WTC11 (cell line): ENCODE results near the gene UBE3C. TPM values are rescaled to one million over a fixed set of nuclear protein-coding genes. Genes with fewer than 3 reads are reported as not detected.

ENCODE experiments used
- ATAC-seq: fragments of 200-7000 bp; cut with Tn5 transposase; 2 replicates; pipeline ENCODE4 v1.10.0; 2021; ENCODE audit warnings: mild to moderate bottlenecking, moderate library complexity
- CTCF ChIA-PET: fragments of 300-600 bp; sonication (Branson Sonifier 250); formaldehyde crosslinking; loops from one replicate; lab custom pipeline; 2021; ENCODE audit warnings: antibody characterized with exemption; lab: Charles Lee
- POLR2A ChIA-PET: fragments of 350-600 bp; sonication (Branson Sonifier 250); formaldehyde crosslinking; loops from one replicate; lab custom pipeline; 2021; ENCODE audit warnings: antibody characterized with exemption; lab: Charles Lee
- DNase-seq: peaks from one replicate; pipeline ENCODE4 v3.0.0; 2021; ENCODE audit warnings: low spot score
- H3K27ac Mint-ChIP-seq: 2 replicates; pipeline ENCODE4 v1.8.0; 2021; ENCODE audit warnings: mixed read lengths
- H3K27me3 Mint-ChIP-seq: 2 replicates; pipeline ENCODE4 v1.8.0; 2021; ENCODE audit warnings: low read depth, mild to moderate bottlenecking, moderate library complexity, mixed read lengths
- H3K36me3 Mint-ChIP-seq: 2 replicates; pipeline ENCODE4 v1.8.0; 2021; ENCODE audit warnings: mixed read lengths
- H3K4me1 Mint-ChIP-seq: 2 replicates; pipeline ENCODE4 v1.8.0; 2022; ENCODE audit warnings: mixed read lengths
- H3K4me3 Mint-ChIP-seq: 2 replicates; pipeline ENCODE4 v1.8.0; 2021; ENCODE audit warnings: mild to moderate bottlenecking, moderate library complexity, mixed read lengths
- H3K9me3 Mint-ChIP-seq: 2 replicates; pipeline ENCODE4 v1.8.0; 2021; ENCODE audit warnings: mixed read lengths
- FOXJ3 ChIP-seq: sonication (generic); formaldehyde crosslinking; IDR thresholded peaks from 2 replicates; pipeline ENCODE4 v1.9.0; 2021; ENCODE audit warnings: missing genetic modification reagents, mild to moderate bottlenecking, borderline replicate concordance
- GRHL2 ChIP-seq: fragments of 250-450 bp; sonication (Bioruptor Pico); IDR thresholded peaks from 2 replicates; pipeline ENCODE4 v1.8.0; 2022; ENCODE audit warnings: mild to moderate bottlenecking, moderate library complexity; ENCODE audit not compliant: insufficient replicate concordance, severe bottlenecking
- JAZF1 ChIP-seq: fragments of 250-450 bp; sonication (Bioruptor Pico); IDR thresholded peaks from 2 replicates; pipeline ENCODE4 v1.9.0; 2021; ENCODE audit warnings: moderate library complexity, mild to moderate bottlenecking, inconsistent platforms
- NFYB ChIP-seq: sonication (generic); formaldehyde crosslinking; conservative IDR thresholded peaks from 2 replicates; pipeline ENCODE4 v1.8.0; 2022; ENCODE audit warnings: low read depth, missing genetic modification reagents
- NR1H2 ChIP-seq: sonication (generic); formaldehyde crosslinking; IDR thresholded peaks from 2 replicates; pipeline ENCODE4 v1.9.0; 2021; ENCODE audit warnings: mild to moderate bottlenecking, moderate library complexity, missing genetic modification reagents
- TEAD1 ChIP-seq: sonication (generic); formaldehyde crosslinking; IDR thresholded peaks from 2 replicates; pipeline ENCODE4 v1.8.0; 2022; ENCODE audit warnings: mild to moderate bottlenecking, missing genetic modification reagents
- TP53 ChIP-seq: sonication (generic); formaldehyde crosslinking; IDR thresholded peaks from 2 replicates; pipeline ENCODE4 v1.8.1; 2023; ENCODE audit warnings: mild to moderate bottlenecking, missing genetic modification reagents
- ZNF396 ChIP-seq: fragments of 250-450 bp; sonication (Bioruptor Pico); IDR thresholded peaks from 2 replicates; pipeline ENCODE4 v1.8.0; 2021; ENCODE audit warnings: mild to moderate bottlenecking, moderate library complexity, borderline replicate concordance
- total RNA-seq: library from RNA; stranded (reverse); gene quantifications from 3 replicates; pipeline ENCODE4 v1.2.3, GENCODE V29; 2021
- TF ChIP-seq, protein P1 (sequence below): fragments of 250-450 bp; sonication (Bioruptor Pico); IDR thresholded peaks from 2 replicates; pipeline ENCODE4 v1.9.0; 2021; ENCODE audit warnings: moderate library complexity, mild to moderate bottlenecking, inconsistent platforms, borderline replicate concordance
- TF ChIP-seq, protein P2 (sequence below): fragments of 250-450 bp; sonication (Bioruptor Pico); IDR thresholded peaks from 2 replicates; pipeline ENCODE4 v1.9.0; 2021; ENCODE audit warnings: mild to moderate bottlenecking
- TF ChIP-seq, protein P3 (sequence below): sonication (generic); formaldehyde crosslinking; IDR thresholded peaks from 2 replicates; pipeline ENCODE4 v1.8.1; 2023; ENCODE audit warnings: mild to moderate bottlenecking, missing genetic modification reagents, moderate library complexity
- TF ChIP-seq, protein P4 (sequence below): fragments of 250-450 bp; sonication (Bioruptor Pico); IDR thresholded peaks from 2 replicates; pipeline ENCODE4 v2.1.2; 2022; ENCODE audit warnings: mild to moderate bottlenecking, moderate library complexity
- TF ChIP-seq, protein P5 (sequence below): sonication (generic); formaldehyde crosslinking; IDR thresholded peaks from 2 replicates; pipeline ENCODE4 v1.8.1; 2022; ENCODE audit warnings: low read depth, mild to moderate bottlenecking, moderate library complexity, missing genetic modification reagents, borderline replicate concordance
- TF ChIP-seq, protein P6 (sequence below): sonication (generic); formaldehyde crosslinking; IDR thresholded peaks from 2 replicates; pipeline ENCODE4 v1.8.0; 2022; ENCODE audit warnings: missing genetic modification reagents
- TF ChIP-seq, protein P7 (sequence below): sonication (generic); formaldehyde crosslinking; conservative IDR thresholded peaks from 2 replicates; pipeline ENCODE4 v1.8.1; 2022; ENCODE audit warnings: mild to moderate bottlenecking, missing genetic modification reagents
- TF ChIP-seq, protein P8 (sequence below): sonication (generic); formaldehyde crosslinking; IDR thresholded peaks from 2 replicates; pipeline ENCODE4 v1.8.0; 2023; ENCODE audit warnings: missing genetic modification reagents
- TF ChIP-seq, protein P9 (sequence below): sonication (generic); formaldehyde crosslinking; IDR thresholded peaks from 2 replicates; pipeline ENCODE4 v1.8.1; 2023; ENCODE audit warnings: mild to moderate bottlenecking, missing genetic modification reagents

Gene UBE3C
- total RNA-seq, 1 experiment from 2014 or later = 59.7 TPM

DNA sequence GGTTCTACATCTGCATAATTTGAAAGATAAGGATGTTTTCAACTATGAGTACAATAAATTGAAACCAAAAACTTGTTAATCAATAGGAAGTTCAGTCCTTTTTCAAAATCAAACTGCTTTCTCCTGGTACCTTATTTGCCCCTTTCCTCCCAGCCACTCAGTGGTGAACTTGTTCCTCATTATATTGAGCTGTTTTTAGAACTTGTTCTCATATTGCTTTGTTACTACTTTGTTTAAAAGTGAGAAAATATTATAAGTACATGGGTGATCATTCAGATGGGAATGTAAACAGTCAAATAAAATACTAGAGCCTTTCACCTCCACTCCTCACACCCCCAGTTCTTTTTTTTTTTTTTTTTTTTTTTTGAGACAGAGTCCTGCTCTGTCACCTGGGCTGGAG lies 17.2 kb downstream of the UBE3C start:
- ChIA-PET CTCF (no interaction called here), POLR2A (no interaction called here)
- no peaks in the 10 kb centered on the region; the same call in 1 of the 2 replicates for H3K36me3 Mint-ChIP-seq
- TF ChIP-seq, protein P1, sequence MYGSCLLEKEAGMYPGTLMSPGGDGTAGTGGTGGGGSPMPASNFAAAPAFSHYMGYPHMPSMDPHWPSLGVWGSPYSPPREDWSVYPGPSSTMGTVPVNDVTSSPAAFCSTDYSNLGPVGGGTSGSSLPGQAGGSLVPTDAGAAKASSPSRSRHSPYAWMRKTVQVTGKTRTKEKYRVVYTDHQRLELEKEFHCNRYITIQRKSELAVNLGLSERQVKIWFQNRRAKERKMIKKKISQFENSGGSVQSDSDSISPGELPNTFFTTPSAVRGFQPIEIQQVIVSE = no peak
- TF ChIP-seq GRHL2 (CRISPR knock-in tag) = no peak
- TF ChIP-seq, protein P2, sequence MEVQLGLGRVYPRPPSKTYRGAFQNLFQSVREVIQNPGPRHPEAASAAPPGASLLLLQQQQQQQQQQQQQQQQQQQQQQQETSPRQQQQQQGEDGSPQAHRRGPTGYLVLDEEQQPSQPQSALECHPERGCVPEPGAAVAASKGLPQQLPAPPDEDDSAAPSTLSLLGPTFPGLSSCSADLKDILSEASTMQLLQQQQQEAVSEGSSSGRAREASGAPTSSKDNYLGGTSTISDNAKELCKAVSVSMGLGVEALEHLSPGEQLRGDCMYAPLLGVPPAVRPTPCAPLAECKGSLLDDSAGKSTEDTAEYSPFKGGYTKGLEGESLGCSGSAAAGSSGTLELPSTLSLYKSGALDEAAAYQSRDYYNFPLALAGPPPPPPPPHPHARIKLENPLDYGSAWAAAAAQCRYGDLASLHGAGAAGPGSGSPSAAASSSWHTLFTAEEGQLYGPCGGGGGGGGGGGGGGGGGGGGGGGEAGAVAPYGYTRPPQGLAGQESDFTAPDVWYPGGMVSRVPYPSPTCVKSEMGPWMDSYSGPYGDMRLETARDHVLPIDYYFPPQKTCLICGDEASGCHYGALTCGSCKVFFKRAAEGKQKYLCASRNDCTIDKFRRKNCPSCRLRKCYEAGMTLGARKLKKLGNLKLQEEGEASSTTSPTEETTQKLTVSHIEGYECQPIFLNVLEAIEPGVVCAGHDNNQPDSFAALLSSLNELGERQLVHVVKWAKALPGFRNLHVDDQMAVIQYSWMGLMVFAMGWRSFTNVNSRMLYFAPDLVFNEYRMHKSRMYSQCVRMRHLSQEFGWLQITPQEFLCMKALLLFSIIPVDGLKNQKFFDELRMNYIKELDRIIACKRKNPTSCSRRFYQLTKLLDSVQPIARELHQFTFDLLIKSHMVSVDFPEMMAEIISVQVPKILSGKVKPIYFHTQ (CRISPR knock-in tag) = no peak
- TF ChIP-seq FOXJ3 (CRISPR knock-in tag) = no peak
- no peak for TF ChIP-seq ZNF396 (CRISPR knock-in tag)
- no peak for TF ChIP-seq NFYB
- TF ChIP-seq JAZF1 (CRISPR knock-in tag) = no peak
- TF ChIP-seq, protein P3, sequence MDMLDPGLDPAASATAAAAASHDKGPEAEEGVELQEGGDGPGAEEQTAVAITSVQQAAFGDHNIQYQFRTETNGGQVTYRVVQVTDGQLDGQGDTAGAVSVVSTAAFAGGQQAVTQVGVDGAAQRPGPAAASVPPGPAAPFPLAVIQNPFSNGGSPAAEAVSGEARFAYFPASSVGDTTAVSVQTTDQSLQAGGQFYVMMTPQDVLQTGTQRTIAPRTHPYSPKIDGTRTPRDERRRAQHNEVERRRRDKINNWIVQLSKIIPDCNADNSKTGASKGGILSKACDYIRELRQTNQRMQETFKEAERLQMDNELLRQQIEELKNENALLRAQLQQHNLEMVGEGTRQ (CRISPR knock-in tag) = no peak
- TF ChIP-seq, protein P4, sequence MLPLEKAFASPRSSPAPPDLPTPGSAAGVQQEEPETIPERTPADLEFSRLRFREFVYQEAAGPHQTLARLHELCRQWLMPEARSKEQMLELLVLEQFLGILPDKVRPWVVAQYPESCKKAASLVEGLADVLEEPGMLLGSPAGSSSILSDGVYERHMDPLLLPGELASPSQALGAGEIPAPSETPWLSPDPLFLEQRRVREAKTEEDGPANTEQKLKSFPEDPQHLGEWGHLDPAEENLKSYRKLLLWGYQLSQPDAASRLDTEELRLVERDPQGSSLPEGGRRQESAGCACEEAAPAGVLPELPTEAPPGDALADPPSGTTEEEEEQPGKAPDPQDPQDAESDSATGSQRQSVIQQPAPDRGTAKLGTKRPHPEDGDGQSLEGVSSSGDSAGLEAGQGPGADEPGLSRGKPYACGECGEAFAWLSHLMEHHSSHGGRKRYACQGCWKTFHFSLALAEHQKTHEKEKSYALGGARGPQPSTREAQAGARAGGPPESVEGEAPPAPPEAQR (CRISPR knock-in tag) = no peak
- no peak for TF ChIP-seq NR1H2
- TF ChIP-seq, protein P5, sequence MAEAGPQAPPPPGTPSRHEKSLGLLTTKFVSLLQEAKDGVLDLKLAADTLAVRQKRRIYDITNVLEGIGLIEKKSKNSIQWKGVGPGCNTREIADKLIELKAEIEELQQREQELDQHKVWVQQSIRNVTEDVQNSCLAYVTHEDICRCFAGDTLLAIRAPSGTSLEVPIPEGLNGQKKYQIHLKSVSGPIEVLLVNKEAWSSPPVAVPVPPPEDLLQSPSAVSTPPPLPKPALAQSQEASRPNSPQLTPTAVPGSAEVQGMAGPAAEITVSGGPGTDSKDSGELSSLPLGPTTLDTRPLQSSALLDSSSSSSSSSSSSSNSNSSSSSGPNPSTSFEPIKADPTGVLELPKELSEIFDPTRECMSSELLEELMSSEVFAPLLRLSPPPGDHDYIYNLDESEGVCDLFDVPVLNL (CRISPR knock-in tag) = no peak
- TF ChIP-seq, protein P6, sequence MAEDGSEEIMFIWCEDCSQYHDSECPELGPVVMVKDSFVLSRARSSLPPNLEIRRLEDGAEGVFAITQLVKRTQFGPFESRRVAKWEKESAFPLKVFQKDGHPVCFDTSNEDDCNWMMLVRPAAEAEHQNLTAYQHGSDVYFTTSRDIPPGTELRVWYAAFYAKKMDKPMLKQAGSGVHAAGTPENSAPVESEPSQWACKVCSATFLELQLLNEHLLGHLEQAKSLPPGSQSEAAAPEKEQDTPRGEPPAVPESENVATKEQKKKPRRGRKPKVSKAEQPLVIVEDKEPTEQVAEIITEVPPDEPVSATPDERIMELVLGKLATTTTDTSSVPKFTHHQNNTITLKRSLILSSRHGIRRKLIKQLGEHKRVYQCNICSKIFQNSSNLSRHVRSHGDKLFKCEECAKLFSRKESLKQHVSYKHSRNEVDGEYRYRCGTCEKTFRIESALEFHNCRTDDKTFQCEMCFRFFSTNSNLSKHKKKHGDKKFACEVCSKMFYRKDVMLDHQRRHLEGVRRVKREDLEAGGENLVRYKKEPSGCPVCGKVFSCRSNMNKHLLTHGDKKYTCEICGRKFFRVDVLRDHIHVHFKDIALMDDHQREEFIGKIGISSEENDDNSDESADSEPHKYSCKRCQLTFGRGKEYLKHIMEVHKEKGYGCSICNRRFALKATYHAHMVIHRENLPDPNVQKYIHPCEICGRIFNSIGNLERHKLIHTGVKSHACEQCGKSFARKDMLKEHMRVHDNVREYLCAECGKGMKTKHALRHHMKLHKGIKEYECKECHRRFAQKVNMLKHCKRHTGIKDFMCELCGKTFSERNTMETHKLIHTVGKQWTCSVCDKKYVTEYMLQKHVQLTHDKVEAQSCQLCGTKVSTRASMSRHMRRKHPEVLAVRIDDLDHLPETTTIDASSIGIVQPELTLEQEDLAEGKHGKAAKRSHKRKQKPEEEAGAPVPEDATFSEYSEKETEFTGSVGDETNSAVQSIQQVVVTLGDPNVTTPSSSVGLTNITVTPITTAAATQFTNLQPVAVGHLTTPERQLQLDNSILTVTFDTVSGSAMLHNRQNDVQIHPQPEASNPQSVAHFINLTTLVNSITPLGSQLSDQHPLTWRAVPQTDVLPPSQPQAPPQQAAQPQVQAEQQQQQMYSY (CRISPR knock-in tag) = no peak
- TF ChIP-seq, protein P7, sequence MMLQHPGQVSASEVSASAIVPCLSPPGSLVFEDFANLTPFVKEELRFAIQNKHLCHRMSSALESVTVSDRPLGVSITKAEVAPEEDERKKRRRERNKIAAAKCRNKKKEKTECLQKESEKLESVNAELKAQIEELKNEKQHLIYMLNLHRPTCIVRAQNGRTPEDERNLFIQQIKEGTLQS (CRISPR knock-in tag) = no peak
- TF ChIP-seq, protein P8, sequence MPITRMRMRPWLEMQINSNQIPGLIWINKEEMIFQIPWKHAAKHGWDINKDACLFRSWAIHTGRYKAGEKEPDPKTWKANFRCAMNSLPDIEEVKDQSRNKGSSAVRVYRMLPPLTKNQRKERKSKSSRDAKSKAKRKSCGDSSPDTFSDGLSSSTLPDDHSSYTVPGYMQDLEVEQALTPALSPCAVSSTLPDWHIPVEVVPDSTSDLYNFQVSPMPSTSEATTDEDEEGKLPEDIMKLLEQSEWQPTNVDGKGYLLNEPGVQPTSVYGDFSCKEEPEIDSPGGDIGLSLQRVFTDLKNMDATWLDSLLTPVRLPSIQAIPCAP (CRISPR knock-in tag) = no peak
- TF ChIP-seq, protein P9, sequence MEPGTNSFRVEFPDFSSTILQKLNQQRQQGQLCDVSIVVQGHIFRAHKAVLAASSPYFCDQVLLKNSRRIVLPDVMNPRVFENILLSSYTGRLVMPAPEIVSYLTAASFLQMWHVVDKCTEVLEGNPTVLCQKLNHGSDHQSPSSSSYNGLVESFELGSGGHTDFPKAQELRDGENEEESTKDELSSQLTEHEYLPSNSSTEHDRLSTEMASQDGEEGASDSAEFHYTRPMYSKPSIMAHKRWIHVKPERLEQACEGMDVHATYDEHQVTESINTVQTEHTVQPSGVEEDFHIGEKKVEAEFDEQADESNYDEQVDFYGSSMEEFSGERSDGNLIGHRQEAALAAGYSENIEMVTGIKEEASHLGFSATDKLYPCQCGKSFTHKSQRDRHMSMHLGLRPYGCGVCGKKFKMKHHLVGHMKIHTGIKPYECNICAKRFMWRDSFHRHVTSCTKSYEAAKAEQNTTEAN = no peak
- no peak for TF ChIP-seq TP53 (CRISPR knock-in tag)
- TF ChIP-seq TEAD1 (CRISPR knock-in tag) = no peak
- no peak for DNase-seq
- peaks cover 56% of the 10 kb centered on the region for H3K4me1 Mint-ChIP-seq
- ATAC-seq = no peak
- H3K27me3 Mint-ChIP-seq = no peaks in the 10 kb centered on the region
- no peak overlapping the region for H3K27ac Mint-ChIP-seq
- H3K9me3 Mint-ChIP-seq = no peaks in the 10 kb centered on the region
- no peak overlapping the region for H3K4me3 Mint-ChIP-seq
